Mucosa of rectum (tissue), 2 donors: ENCODE results near the gene HS2ST1.
"Not testable (repeated sequence)": the region's sequence is repeated elsewhere in the genome, so short reads cannot be mapped to it uniquely, and the experiment has no call there.

Experiments used
- H3K27ac ChIP-seq, 2 donors: one replicate each; pipeline ENCODE4 v1.7.0; 2013; ENCODE audit warnings: inconsistent platforms in 2 of 2, low read depth in 2 of 2, low read length in 2 of 2
- H3K27me3 ChIP-seq, 2 donors: one replicate each; pipeline ENCODE4 v1.7.0; 2013; ENCODE audit warnings: low read length in 2 of 2; ENCODE audit not compliant: control insufficient read depth in 2 of 2, insufficient read depth in 2 of 2
- H3K36me3 ChIP-seq, 2 donors: one replicate each; pipeline ENCODE4 v1.7.0; 2013; ENCODE audit warnings: low read length in 2 of 2; ENCODE audit not compliant: control insufficient read depth in 2 of 2, insufficient read depth in 2 of 2
- H3K4me1 ChIP-seq, 2 donors: one replicate each; pipeline ENCODE4 v1.7.0; 2013; ENCODE audit warnings: low read length in 2 of 2, mild to moderate bottlenecking in 1 of 2; ENCODE audit not compliant: control insufficient read depth in 2 of 2, insufficient read depth in 2 of 2
- H3K4me3 ChIP-seq, 2 donors: one replicate each; pipeline ENCODE4 v1.7.0; 2013; ENCODE audit warnings: low read length in 2 of 2
- H3K9ac ChIP-seq, 2 donors: one replicate each; pipeline ENCODE4 v1.7.0; 2013; ENCODE audit warnings: low read length in 2 of 2, low read depth in 1 of 2, mild to moderate bottlenecking in 1 of 2
- H3K9me3 ChIP-seq, 2 donors: one replicate each; pipeline ENCODE4 v1.7.0; 2013; ENCODE audit warnings: low read length in 2 of 2; ENCODE audit not compliant: control insufficient read depth in 2 of 2
- donor health status: healthy.
- donor health status: Normal muscosa, but diverticular disease.

Gene HS2ST1

DNA sequence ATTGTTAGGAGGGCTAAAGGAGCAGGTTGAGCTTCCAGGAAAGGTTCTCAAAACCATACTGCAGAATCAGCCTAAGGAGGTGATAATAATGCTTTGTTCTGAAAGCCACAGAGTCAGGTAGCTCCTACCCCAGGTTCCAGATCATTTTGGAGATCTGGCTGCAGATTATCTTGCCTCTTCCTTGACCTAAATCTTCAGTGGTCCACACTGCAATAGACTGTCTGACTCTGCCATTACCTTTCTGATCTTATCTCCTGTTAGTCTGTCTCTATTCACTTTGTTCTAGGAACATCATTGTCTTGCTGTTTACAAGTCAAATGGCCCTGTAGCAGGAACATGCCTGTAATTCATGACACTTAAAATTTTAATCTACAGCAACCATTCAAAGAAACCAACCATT is 73.0 kb downstream of the HS2ST1 start:
- Histone ChIP-seq H3K36me3 (no peaks in the 10 kb centered on the region), H3K27me3 (no peaks in the 10 kb centered on the region), H3K9me3 (no peaks in the 10 kb centered on the region), H3K4me1 (no peaks in the 10 kb centered on the region), H3K4me3 (no peak overlapping the region), H3K9ac (no peak overlapping the region), H3K27ac (no peak overlapping the region)

DNA sequence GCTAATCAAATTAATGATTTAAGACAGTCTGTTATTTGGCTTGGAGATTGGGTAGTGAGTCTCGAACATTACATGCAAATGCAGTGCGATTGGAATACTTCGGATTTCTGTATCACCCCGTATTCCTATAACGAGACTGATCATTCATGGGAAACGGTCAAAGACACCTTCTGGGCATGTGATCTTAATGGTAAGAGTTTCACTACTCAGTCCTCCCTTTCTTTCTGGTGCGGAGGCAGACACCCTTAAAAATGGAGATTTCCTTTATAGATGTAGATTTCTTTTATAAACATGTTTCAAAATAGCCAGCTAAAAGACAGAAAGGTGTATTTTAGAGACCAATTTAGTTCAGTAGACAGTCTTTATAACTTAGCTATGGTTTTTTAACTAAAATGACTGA is 74.4 kb downstream of the HS2ST1 start:
- Histone ChIP-seq H3K27ac (no peak overlapping the region), H3K4me3 (no peak overlapping the region), H3K27me3 (no peaks in the 10 kb centered on the region), H3K4me1 (peaks cover 0 to 2% of the 10 kb centered on the region in 2 donors), H3K9me3 (no peaks in the 10 kb centered on the region), H3K9ac (no peak overlapping the region), H3K36me3 (no peaks in the 10 kb centered on the region)

DNA sequence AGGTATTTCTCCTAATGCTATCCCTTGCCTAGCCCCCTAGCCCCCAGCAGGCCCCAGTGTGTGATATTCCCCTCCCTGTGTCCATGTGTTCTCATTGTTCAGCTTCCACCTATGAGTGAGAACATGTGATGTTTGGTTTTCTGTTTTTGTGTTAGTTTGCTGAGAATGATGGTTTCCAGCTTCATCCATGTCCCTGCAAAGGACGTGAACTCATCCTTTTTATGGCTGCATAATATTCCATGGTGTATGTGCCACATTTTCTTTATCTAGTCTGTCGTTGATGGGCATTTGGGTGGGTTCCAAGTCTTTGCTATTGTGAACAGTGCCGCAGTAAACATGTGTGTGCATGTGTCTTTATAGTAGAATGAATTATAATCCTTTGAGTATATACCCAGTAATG is 75.3 kb downstream of the HS2ST1 start:
- not testable (repeated sequence) for H3K4me1 ChIP-seq, H3K9ac ChIP-seq, H3K4me3 ChIP-seq, H3K36me3 ChIP-seq, H3K27ac ChIP-seq, H3K27me3 ChIP-seq, H3K9me3 ChIP-seq

DNA sequence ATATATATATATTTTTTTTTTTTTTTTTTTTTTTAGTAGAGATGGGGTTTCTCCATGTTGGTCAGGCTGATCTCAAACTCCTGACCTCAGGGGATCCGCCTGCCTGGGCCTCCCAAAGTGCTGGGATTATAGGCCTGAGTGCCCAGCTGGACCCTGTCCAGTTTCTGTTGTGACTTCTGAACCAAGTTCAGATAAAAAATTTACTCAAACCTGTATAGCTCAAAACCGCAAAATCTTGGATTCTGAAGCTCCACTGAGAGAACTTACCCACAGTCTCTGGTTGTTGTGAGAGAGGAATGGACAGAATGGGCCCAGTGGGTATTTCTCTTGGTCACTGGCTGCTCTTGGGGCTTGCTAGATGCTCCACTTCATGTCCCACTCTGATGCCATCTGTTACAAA is 76.4 kb downstream of the HS2ST1 start:
- Histone ChIP-seq H3K4me3 (no peak overlapping the region), H3K36me3 (no peaks in the 10 kb centered on the region), H3K9me3 (no peaks in the 10 kb centered on the region), H3K9ac (no peak overlapping the region), H3K27me3 (no peaks in the 10 kb centered on the region), H3K4me1 (peaks cover 0 to 5% of the 10 kb centered on the region in 2 donors), H3K27ac (no peak overlapping the region)

DNA sequence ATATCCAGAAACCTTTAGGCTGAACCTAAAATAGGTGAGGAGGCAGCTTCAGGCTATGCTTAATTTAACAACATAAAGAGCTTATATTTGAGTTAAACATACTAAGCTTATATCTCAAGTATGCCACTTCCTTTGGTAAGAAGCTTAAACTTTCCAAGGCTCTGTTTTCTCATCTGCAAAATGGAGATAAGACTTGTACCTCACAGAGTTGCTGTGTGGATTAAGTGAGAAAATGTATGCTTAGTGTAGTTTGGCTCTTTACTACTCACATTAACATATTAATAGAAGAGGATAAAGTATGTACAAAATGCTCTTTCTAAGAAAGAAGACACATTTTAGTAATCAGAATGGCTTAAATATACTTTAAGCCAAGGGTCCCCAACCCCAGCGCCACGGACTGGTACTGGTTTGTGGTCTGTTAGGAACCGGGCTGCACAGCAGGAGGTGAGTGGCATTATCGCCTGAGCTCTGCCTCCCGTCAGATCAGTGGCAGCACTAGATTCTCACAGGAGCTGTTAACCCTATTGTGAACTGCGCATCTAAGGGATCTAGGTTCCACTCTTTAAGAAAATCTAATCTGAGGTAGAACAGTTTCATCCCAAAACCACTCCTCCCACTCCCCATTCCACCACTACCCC is 77.2 kb downstream of the HS2ST1 start:
- H3K9ac ChIP-seq: no peak overlapping the region
- H3K36me3 ChIP-seq: no peaks in the 10 kb centered on the region
- peaks cover 0 to 5% of the 10 kb centered on the region in 2 donors for H3K4me1 ChIP-seq
- H3K9me3 ChIP-seq: no peaks in the 10 kb centered on the region
- H3K27ac ChIP-seq: no peak overlapping the region
- H3K4me3 ChIP-seq: no peak overlapping the region
- H3K27me3 ChIP-seq: no peaks in the 10 kb centered on the region

DNA sequence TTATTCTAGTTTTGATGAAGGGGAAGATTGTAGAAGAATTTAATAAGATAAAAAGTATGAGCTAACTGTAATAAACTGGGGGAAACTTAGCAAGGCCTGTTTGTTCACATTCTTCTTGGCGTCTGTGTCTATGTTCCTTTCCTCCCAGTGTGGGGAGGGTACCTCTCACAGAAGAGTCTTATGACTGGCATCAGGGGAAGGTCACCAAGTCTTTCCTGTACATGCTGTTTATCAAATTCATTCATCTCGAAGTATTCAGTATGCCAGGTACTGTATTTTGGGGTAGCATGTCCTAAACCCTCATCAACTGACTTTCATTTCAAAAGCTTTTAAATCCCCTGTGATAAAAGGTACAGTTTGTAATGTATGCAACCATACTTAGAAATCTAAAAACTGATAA is 78.4 kb downstream of the HS2ST1 start:
- Histone ChIP-seq H3K9me3 (no peaks in the 10 kb centered on the region), H3K27ac (no peak overlapping the region), H3K27me3 (no peaks in the 10 kb centered on the region), H3K4me3 (no peak overlapping the region), H3K36me3 (no peaks in the 10 kb centered on the region), H3K4me1 (peaks cover 0 to 5% of the 10 kb centered on the region in 2 donors), H3K9ac (no peak overlapping the region)

DNA sequence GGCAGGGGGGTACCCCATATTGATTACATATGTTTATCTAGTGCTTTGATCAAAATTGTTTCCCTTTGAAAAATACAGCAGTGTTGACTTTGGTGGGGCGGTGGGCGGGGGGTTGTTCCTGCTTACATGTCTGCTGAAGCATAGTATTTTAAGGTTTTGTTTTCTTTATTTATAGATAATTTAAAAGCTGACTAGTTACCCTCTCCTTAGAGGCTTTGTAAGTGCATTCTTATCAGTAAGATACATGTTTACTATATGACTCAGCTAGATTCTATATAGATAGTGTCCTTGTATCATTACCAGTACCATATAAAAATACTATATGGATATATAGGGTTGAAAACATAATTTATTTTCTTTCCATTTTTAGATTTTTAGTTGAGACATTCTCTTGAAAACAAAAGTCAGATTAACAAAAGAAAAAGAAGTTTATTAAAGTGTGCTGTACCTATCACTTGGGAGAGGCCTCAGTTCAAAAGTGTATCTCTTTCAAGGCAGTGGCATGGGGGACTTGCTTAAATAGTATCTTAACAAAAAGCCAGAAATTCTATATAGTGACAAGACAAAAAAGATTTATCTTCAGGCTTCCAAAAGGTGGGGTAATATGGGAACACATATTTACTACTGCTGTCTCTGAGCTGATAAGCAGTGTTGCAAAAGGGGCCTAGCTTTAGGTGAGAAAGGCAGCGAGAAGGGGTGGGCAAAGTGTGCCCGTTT is 79.0 kb downstream of the HS2ST1 start:
- Histone ChIP-seq H3K4me3 (no peak overlapping the region), H3K27ac (no peak overlapping the region), H3K9ac (no peak overlapping the region), H3K27me3 (no peaks in the 10 kb centered on the region), H3K36me3 (no peaks in the 10 kb centered on the region), H3K4me1 (peaks cover 0 to 5% of the 10 kb centered on the region in 2 donors), H3K9me3 (no peaks in the 10 kb centered on the region)

DNA sequence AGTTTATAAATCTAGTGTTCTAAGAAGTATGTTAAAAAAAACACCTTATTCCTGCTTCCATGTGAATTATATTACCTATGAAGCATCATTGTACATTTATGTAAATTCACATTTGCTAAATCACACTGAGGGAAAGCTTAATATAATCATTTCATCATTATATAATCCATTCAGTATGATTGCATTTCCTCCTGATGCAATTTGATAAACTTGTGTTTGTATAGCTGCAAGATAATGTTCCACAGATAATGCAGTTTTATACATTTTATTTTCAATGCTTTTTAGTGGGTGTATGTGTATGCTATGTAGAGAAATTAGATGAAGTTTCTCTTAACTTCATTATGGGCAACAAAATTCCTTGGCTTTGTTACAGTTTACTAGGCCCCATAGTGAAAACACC is 79.6 kb downstream of the HS2ST1 start:
- Histone ChIP-seq H3K36me3 (no peaks in the 10 kb centered on the region), H3K4me1 (peaks cover 0 to 5% of the 10 kb centered on the region in 2 donors), H3K9me3 (no peaks in the 10 kb centered on the region), H3K9ac (no peak overlapping the region), H3K27me3 (no peaks in the 10 kb centered on the region), H3K27ac (no peak overlapping the region), H3K4me3 (no peak overlapping the region)

DNA sequence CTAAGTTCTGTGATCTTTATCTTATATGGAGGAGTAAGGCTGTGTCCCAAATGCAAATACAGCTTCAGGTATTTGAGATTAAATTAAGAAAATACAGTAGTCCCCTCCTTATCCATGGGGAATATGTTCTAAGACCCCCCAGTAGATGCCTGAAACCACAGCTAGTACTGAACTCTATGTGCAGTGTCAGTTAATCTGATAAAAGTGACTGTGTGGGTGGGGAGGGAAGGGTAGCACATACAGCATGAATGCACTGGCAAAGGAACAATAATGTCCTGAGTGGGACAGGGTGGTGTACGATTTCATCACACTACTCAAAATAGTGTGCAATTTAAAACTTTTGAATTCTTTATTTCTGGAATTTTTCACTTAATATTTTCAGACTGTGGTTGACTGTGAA is 83.1 kb downstream of the HS2ST1 start:
- Histone ChIP-seq H3K4me3 (no peak overlapping the region), H3K9ac (no peak overlapping the region), H3K36me3 (no peaks in the 10 kb centered on the region), H3K9me3 (no peaks in the 10 kb centered on the region), H3K4me1 (peaks cover 0 to 5% of the 10 kb centered on the region in 2 donors), H3K27ac (no peak overlapping the region), H3K27me3 (no peaks in the 10 kb centered on the region)

DNA sequence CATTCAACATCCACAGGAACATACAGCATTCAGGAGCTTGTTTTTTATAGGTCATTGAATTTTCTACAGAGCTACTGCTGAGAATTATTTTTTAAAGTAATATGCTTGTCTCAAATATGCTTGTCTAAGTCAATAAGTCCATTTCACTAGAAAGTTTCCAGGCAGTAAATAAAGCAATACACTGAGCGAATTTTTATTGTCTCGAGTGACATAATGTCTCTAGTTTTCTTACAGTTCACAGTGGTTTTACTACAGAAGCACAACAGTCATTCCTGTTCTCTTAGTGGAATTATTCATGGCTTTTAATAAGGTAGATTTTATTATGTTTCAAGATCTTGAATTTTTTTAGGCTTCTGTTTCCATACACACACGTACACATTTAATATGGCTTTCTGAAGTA is 83.8 kb downstream of the HS2ST1 start:
- H3K4me1 ChIP-seq: peaks cover 0 to 3% of the 10 kb centered on the region in 2 donors
- no peak overlapping the region for H3K27ac ChIP-seq
- no peak overlapping the region for H3K4me3 ChIP-seq
- H3K9ac ChIP-seq: no peak overlapping the region
- H3K36me3 ChIP-seq: no peaks in the 10 kb centered on the region
- H3K9me3 ChIP-seq: no peaks in the 10 kb centered on the region
- no peaks in the 10 kb centered on the region for H3K27me3 ChIP-seq
